GM13976 (cell line): ENCODE results near the gene THUMPD2.

ENCODE experiments used
- DNase-seq: peaks from one replicate; pipeline ENCODE4 v3.0.0; 2012; ENCODE audit warnings: low spot score
- in situ Hi-C: fragments of 300-500 bp; cut with MboI; formaldehyde crosslinking; loops from one replicate; pipeline ENCODE4 v1.12.0; 2022; ENCODE audit warnings: low sequenced_read_pairs, mixed read lengths, inconsistent platforms; ENCODE audit not compliant: unreplicated experiment
- TF ChIP-seq, protein P1 (sequence below): IDR thresholded peaks from 2 replicates; pipeline ENCODE4 v1.5.1; 2012; ENCODE audit warnings: borderline replicate concordance, mild to moderate bottlenecking; ENCODE audit not compliant: insufficient read depth; ENCODE audit errors: extremely low read depth, missing control alignments, control extremely low read depth

THUMPD2 gene

DNA sequence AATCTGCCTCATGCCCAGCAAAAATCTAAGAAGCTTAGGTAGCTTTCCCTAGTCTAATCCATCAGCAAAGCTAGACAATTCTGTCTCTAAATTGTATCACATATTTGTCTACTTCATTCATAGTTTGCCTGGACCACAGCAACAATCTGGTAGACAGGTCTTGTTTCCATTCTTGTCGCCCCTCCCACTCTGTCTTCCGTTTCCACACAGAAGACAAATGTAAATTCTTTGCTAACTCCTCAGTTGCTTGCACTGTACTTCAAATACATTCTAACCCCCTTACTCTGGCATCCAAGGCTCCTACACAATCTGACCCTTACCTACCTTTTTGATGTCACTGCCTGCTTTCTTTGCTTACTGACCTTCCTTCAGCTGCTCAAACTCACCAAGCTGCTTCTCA, 40.1 kb downstream of the THUMPD2 start:
- DNase-seq, result no peak
- TF ChIP-seq, protein P1, sequence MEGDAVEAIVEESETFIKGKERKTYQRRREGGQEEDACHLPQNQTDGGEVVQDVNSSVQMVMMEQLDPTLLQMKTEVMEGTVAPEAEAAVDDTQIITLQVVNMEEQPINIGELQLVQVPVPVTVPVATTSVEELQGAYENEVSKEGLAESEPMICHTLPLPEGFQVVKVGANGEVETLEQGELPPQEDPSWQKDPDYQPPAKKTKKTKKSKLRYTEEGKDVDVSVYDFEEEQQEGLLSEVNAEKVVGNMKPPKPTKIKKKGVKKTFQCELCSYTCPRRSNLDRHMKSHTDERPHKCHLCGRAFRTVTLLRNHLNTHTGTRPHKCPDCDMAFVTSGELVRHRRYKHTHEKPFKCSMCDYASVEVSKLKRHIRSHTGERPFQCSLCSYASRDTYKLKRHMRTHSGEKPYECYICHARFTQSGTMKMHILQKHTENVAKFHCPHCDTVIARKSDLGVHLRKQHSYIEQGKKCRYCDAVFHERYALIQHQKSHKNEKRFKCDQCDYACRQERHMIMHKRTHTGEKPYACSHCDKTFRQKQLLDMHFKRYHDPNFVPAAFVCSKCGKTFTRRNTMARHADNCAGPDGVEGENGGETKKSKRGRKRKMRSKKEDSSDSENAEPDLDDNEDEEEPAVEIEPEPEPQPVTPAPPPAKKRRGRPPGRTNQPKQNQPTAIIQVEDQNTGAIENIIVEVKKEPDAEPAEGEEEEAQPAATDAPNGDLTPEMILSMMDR, result no peak
- in situ Hi-C loops, result no loop called here

DNA sequence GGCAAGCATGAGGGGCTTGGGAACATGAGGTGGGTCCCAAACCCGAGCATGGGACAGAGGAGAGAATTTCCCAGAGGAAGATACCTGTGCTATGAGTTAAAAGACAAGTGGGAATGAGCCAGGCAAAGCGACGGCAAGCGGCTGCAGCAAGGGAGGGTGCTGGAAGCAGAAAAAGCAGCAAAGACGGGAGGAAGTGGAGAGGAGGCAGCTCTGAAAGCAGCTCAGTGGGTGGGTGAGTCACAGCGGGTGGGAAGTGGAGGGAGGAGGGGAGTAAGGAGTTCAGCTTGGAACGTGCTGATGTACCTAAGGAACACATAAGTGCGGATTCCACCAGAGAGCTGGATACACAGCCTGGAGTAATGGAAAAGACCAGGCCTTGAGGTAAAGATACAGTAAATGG, 41.4 kb downstream of the THUMPD2 start:
- DNase-seq, result no peak
- in situ Hi-C loops, result no loop called here
- TF ChIP-seq, protein P1, result no peak

- no peak for DNase-seq
- in situ Hi-C loops, result no loop called here
- TF ChIP-seq, protein P1, result no peak
Measured at GRCh38 chr2:39736640-39737039, 42.4 kb downstream of the THUMPD2 start.

GRCh38 chr2:39735648-39736047, 43.4 kb downstream of the THUMPD2 start:
- in situ Hi-C loops, result no loop called here
- DNase-seq, result no peak
- TF ChIP-seq, protein P1, result no peak

DNA sequence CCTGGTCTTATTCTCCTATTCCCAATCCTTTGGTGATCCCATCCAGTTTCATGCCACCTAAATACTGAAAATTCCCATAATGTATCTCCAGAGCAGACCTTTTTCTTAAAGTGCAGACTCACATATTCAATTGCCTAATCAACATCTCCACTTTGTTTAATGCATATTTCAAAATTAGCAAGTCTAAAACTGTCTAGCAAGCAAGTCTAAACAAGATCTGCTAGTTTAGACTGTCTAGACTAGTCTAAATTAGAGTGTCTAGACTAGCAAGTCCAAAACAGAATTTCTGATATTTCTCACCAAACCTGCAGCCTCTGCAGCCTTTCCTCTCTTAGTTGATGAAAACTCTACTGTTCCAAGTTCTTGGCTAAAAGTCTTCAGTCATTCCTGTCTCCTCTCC, 44.6 kb downstream of the THUMPD2 start:
- in situ Hi-C loops, result no loop called here
- TF ChIP-seq, protein P1, result no peak

DNA sequence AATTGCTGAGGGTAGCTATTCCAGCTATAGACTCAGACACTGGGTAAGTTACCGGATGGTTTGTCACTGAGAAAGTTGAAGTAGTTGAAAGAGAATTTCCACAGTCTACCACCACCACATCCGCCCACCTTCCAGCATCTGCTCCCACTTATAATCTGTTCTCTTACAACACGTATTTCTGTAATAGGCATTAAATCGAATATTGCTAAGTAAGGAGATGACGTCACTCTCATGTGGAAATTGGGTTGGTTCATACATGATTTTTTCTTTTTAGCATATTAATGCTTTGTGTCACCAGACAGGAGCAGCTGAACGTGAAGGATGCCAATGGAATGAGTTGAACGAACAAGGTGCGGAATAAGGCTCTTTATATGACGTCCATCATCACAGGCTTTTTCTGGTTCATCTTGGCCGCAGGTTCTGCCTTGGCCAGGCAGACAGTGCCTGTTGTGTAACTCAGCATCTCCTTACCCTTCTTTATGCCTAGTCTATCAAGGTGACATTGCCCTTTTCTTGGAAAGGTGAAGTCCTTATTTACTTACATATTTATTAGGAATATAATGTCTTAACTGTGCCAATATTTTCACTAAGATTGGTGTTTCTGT, 45.9 kb downstream of the THUMPD2 start:
- in situ Hi-C loops, result no loop called here
- TF ChIP-seq, protein P1, result no peak
- no peak for DNase-seq

More for the DNA sequence above, 44.6 kb downstream of the THUMPD2 start:
- no peak for DNase-seq
